Measurements from ENCODE around the gene ADAMTS12. TPM values are rescaled to one million over a fixed set of nuclear protein-coding genes. Genes with fewer than 3 reads are reported as not detected.
A peak's percentile ranks its signal among the peaks of the same experiment; 100 is the strongest.

Gene ADAMTS12
- total RNA-seq, 6 experiments from 2014 or later = 1.1 to 3.9 (median 1.7) TPM

DNA sequence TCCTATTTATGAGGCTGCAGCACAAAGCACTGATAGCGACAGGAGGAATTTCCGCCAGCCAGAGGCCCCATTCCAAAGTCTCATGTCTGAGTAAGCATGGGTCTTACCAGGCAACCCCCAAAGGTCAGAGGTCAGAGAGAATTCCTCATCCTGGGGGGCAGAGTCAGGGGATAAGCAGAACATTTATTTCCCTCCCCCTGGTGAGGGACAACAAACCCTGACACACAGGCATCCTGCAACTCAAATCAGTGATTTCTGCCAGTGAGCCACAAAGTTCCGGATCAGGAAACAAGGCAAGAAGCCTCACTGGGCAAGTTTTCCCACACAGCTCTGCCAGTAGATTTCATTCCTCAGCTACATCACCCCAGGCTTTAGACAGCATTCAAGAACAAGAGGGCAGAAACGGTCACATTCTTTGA is 37.0 kb downstream of the ADAMTS12 start:
- intact Hi-C loops (cut with DNase I) = no loop called here
- DNase-seq = no peak
- no peaks in the 10 kb centered on the region for H3K4me1 ChIP-seq
- no peaks in the 10 kb centered on the region for H3K36me3 ChIP-seq
- H3K9me3 ChIP-seq = no peaks in the 10 kb centered on the region
- H3K27ac ChIP-seq = no peak overlapping the region
- peak; percentile 48 to 79 (median 63) for ATAC-seq
- TF ChIP-seq, protein P1, sequence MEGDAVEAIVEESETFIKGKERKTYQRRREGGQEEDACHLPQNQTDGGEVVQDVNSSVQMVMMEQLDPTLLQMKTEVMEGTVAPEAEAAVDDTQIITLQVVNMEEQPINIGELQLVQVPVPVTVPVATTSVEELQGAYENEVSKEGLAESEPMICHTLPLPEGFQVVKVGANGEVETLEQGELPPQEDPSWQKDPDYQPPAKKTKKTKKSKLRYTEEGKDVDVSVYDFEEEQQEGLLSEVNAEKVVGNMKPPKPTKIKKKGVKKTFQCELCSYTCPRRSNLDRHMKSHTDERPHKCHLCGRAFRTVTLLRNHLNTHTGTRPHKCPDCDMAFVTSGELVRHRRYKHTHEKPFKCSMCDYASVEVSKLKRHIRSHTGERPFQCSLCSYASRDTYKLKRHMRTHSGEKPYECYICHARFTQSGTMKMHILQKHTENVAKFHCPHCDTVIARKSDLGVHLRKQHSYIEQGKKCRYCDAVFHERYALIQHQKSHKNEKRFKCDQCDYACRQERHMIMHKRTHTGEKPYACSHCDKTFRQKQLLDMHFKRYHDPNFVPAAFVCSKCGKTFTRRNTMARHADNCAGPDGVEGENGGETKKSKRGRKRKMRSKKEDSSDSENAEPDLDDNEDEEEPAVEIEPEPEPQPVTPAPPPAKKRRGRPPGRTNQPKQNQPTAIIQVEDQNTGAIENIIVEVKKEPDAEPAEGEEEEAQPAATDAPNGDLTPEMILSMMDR (IDR thresholded peaks at IDR 0.05) = no peak
- TF ChIP-seq POLR2A (IDR thresholded peaks at IDR 0.05) = no peak
- H3K27me3 ChIP-seq = no peaks in the 10 kb centered on the region
- H3K4me3 ChIP-seq = no peak overlapping the region
- WGBS (ENCODE audit: insufficient coverage, low coverage, low lambda C conversion rate, missing lambda C conversion rate) = 47% methylated on average over 4 of the region's 4 CpGs

DNA sequence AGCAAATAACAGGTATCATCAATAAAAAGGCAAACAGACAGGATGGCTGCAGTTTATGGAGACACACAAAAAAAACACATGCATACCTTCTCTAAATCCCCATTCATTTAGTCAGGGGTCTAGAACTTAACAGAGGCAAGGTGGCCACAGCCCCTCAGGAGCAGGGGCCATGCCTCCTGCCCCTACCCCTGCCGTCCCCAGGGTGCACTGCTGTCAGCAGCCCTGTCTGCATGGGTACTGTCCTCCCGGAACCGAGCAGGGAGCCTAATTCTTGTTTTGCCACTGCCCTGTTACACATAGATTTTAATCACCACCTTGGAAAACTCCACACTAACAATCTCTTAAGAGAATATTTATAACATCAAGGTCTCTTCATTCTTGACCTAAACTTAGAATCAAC is 39.0 kb downstream of the ADAMTS12 start:
- ATAC-seq (no peak), DNase-seq (no peak)
- Histone ChIP-seq H3K4me1 (no peaks in the 10 kb centered on the region), H3K27me3 (no peaks in the 10 kb centered on the region), H3K36me3 (no peaks in the 10 kb centered on the region), H3K9me3 (no peaks in the 10 kb centered on the region), H3K4me3 (no peak overlapping the region), H3K27ac (no peak overlapping the region)
- intact Hi-C loops (cut with DNase I) = no loop called here
- TF ChIP-seq, protein P1 (IDR thresholded peaks at IDR 0.05) = no peak
- no peak for TF ChIP-seq POLR2A (IDR thresholded peaks at IDR 0.05)
- WGBS (ENCODE audit: insufficient coverage, low coverage, low lambda C conversion rate, missing lambda C conversion rate) = 65% methylated on average over 3 of the region's 3 CpGs

DNA sequence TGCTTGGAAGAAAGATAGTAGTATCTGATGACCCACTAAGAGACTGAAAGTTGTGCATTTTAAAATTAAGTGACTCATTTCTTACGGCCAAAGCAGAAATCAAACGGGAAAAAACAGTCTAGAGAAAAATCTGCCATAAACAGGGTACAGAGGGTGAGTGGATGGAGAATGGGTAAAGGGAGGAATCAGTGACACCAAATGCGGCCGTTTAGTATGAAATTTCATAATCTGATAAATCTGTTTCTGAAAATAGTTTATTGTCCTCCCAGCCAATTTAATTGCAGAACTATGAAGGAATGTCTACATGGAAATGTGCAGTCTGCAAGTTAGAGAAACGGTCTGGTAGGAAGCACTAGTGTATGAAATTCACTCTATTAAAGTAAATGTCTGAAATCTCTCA is 39.5 kb downstream of the ADAMTS12 start:
- ATAC-seq (no peak), DNase-seq (no peak)
- no peaks in the 10 kb centered on the region for H3K9me3 ChIP-seq
- intact Hi-C loops (cut with DNase I) = no loop called here
- TF ChIP-seq, protein P1 (IDR thresholded peaks at IDR 0.05) = no peak
- no peak for TF ChIP-seq POLR2A (IDR thresholded peaks at IDR 0.05)
- H3K27me3 ChIP-seq = no peaks in the 10 kb centered on the region
- WGBS (ENCODE audit: insufficient coverage, low coverage, low lambda C conversion rate, missing lambda C conversion rate) = 50% methylated on average over 5 of the region's 5 CpGs
- no peaks in the 10 kb centered on the region for H3K36me3 ChIP-seq
- no peak overlapping the region for H3K4me3 ChIP-seq
- H3K27ac ChIP-seq = no peak overlapping the region
- H3K4me1 ChIP-seq = no peaks in the 10 kb centered on the region

DNA sequence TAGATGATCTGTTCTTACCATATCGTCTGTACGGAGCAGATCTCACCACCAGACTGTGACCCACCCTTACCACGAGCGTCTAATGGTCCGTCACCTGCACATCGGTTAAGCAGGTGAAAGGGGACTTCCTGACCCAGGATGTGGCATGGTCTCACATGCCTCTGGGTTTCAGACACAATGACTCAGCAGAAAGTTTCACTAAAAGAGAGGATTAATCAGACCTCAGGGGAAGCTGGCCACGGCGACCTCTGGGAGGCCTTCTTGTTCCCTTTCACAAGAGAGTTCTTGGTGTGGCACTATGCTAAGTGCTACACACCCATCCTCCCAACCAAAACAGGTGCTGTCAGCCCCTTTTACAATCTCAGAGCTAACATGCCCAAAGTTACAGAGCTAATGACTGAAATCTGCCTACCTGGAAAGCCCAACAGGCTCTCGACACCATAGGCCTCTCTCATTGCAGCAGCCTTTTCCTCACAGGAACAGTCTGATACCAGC is 41.6 kb downstream of the ADAMTS12 start:
- Histone ChIP-seq H3K27ac (no peak overlapping the region), H3K4me1 (no peaks in the 10 kb centered on the region), H3K27me3 (no peaks in the 10 kb centered on the region), H3K36me3 (no peaks in the 10 kb centered on the region), H3K4me3 (no peak overlapping the region), H3K9me3 (no peaks in the 10 kb centered on the region)
- no peak for TF ChIP-seq POLR2A (IDR thresholded peaks at IDR 0.05)
- TF ChIP-seq, protein P1 (IDR thresholded peaks at IDR 0.05) = no peak
- no peak for ATAC-seq
- no peak for DNase-seq
- intact Hi-C loops (cut with DNase I) = no loop called here
- 61% methylated on average over 7 of the region's 9 CpGs for WGBS (ENCODE audit: insufficient coverage, low coverage, low lambda C conversion rate, missing lambda C conversion rate)

DNA sequence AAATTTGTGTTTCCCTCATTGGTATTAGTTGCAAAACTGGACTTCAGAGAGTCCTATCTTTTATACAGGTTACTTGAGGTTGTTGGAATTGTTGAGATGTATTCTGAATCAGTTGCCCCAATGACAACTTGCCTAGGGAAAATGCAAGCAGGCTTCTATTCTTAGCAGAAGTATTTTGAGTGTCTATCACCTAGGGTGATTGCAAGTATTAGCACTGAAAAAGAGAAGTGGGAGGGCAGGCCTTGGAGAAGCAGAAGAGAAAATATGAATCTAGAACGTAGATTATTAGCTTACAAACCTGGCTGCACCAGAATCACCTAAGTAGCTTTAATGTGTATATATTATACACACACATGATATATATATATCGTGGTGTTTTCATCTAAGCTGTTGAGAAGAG is 43.2 kb downstream of the ADAMTS12 start:
- H3K4me1 ChIP-seq = no peaks in the 10 kb centered on the region
- no peaks in the 10 kb centered on the region for H3K36me3 ChIP-seq
- H3K9me3 ChIP-seq = no peaks in the 10 kb centered on the region
- ATAC-seq (no peak), DNase-seq (no peak)
- no peaks in the 10 kb centered on the region for H3K27me3 ChIP-seq
- intact Hi-C loops (cut with DNase I) = no loop called here
- WGBS (ENCODE audit: insufficient coverage, low coverage, low lambda C conversion rate, missing lambda C conversion rate) = 88% methylated on average over 2 of the region's 2 CpGs
- TF ChIP-seq, protein P1 (IDR thresholded peaks at IDR 0.05) = no peak
- TF ChIP-seq POLR2A (IDR thresholded peaks at IDR 0.05) = no peak
- H3K27ac ChIP-seq = no peak overlapping the region
- H3K4me3 ChIP-seq = no peak overlapping the region
